ENCODE measurements around the gene LRMDA. TPM values are rescaled to one million over a fixed set of nuclear protein-coding genes. Genes with fewer than 3 reads are reported as not detected.

Gene LRMDA
- total RNA-seq, 4 donors from 2014 or later = 1.4 to 23.1 (median 3.6) TPM

- H3K27ac ChIP-seq = no peak overlapping the region
- H3K27me3 ChIP-seq = no peaks in the 10 kb centered on the region
- no peak for DNase-seq
- H3K36me3 ChIP-seq = no peaks in the 10 kb centered on the region
- no peak for TF ChIP-seq POLR2A (IDR thresholded peaks at IDR 0.05)
- TF ChIP-seq CTCF (IDR thresholded peaks at IDR 0.05) = no peak
- no peaks in the 10 kb centered on the region for H3K9me3 ChIP-seq
- no peak overlapping the region for H3K4me3 ChIP-seq
- no peaks in the 10 kb centered on the region for H3K4me1 ChIP-seq
Measured at GRCh38 chr10:75541411-75541810, 110.0 kb downstream of the LRMDA start.

GRCh38 chr10:75542084-75542483, 110.7 kb downstream of the LRMDA start:
- no peak for TF ChIP-seq POLR2A (IDR thresholded peaks at IDR 0.05)
- H3K27me3 ChIP-seq = no peaks in the 10 kb centered on the region
- DNase-seq = no peak
- H3K4me3 ChIP-seq = no peak overlapping the region
- no peak overlapping the region for H3K27ac ChIP-seq
- H3K9me3 ChIP-seq = no peaks in the 10 kb centered on the region
- no peaks in the 10 kb centered on the region for H3K4me1 ChIP-seq
- H3K36me3 ChIP-seq = no peaks in the 10 kb centered on the region

- H3K4me1 ChIP-seq = no peaks in the 10 kb centered on the region
- no peak for TF ChIP-seq CTCF (IDR thresholded peaks at IDR 0.05)
- TF ChIP-seq POLR2A (IDR thresholded peaks at IDR 0.05) = no peak
- H3K9me3 ChIP-seq = no peaks in the 10 kb centered on the region
- no peaks in the 10 kb centered on the region for H3K27me3 ChIP-seq
- H3K36me3 ChIP-seq = no peaks in the 10 kb centered on the region
- no peak overlapping the region for H3K4me3 ChIP-seq
- DNase-seq = peak in 1 of 3 donors; percentile 49
- no peak overlapping the region for H3K27ac ChIP-seq
Measured at GRCh38 chr10:75542906-75543305, 111.5 kb downstream of the LRMDA start.

DNA sequence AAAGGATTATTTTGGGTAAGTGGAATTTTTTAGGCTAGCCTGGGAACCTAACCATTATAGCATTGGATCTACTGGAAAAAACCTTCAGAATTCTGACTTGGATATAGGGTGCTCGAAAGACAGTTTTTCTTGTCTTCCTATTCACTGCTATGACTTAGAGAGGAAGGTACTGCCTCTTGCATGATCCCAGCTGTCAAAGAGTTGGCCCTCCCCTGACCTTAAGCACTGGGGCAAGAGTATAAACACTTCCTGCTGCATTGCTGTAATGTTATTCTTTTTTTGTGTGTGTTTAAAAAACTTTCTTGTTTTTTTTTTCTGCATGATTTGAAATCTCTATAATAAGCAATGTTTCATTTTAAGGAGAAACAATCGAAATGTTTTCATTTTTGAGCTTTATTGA, 113.0 kb downstream of the LRMDA start:
- Histone ChIP-seq H3K9me3 (no peaks in the 10 kb centered on the region), H3K36me3 (no peaks in the 10 kb centered on the region), H3K27ac (no peak overlapping the region), H3K4me1 (no peaks in the 10 kb centered on the region), H3K4me3 (no peak overlapping the region), H3K27me3 (no peaks in the 10 kb centered on the region)
- TF ChIP-seq CTCF (IDR thresholded peaks at IDR 0.05) = no peak
- TF ChIP-seq POLR2A (IDR thresholded peaks at IDR 0.05) = no peak
- no peak for DNase-seq

DNA sequence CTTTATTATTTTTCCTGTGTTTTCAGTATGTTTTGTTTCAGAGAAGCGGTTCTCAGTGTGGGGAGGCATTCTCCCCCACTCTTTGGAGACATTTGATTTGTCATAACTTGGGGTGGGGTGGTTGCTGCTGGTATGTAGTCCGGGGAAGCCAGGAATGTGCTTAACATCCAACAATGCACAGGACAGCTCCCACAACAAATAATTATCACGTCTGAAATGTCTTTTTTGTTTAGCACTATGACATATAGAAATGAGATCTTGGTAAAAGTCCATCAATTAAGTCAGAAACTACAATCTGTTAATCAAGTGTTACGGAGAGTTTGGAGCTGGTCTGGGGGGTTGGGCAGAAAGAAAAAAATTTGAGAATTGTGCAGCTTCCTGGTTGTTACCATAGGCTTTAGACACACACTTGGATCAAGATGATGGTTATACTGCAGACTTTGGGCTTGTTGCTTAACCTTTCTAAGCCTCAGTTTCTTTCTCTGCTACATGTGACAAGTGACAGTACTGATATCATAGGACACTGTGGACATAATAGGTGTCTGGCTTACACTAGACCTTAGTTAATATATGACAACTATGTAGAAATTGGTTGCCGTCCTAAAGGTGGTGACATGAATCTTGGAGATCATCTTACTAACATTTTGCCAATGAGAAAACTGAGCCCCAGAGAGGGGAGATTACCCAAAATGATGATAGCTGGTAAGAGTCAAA, 113.7 kb downstream of the LRMDA start:
- Histone ChIP-seq H3K9me3 (no peaks in the 10 kb centered on the region), H3K27ac (no peak overlapping the region), H3K4me1 (no peaks in the 10 kb centered on the region), H3K4me3 (no peak overlapping the region), H3K36me3 (no peaks in the 10 kb centered on the region), H3K27me3 (no peaks in the 10 kb centered on the region)
- no peak for DNase-seq
- TF ChIP-seq POLR2A (IDR thresholded peaks at IDR 0.05) = no peak
- no peak for TF ChIP-seq CTCF (IDR thresholded peaks at IDR 0.05)

- Histone ChIP-seq H3K36me3 (no peaks in the 10 kb centered on the region), H3K27ac (no peak overlapping the region), H3K4me3 (no peak overlapping the region), H3K27me3 (no peaks in the 10 kb centered on the region), H3K4me1 (no peaks in the 10 kb centered on the region), H3K9me3 (no peaks in the 10 kb centered on the region)
- no peak for DNase-seq
- TF ChIP-seq CTCF (IDR thresholded peaks at IDR 0.05) (no peak), POLR2A (IDR thresholded peaks at IDR 0.05) (no peak)
Measured at GRCh38 chr10:75546004-75546403, 114.6 kb downstream of the LRMDA start.
